ENCODE measurements around the gene TRPV4.
"Not testable (repeated sequence)": the region's sequence is repeated elsewhere in the genome, so short reads cannot be mapped to it uniquely, and the experiment has no call there.

TRPV4 gene

GRCh38 chr12:109858764-109859163, 25.6 kb upstream of the TRPV4 start:
- DNase-seq: no peak

- DNase-seq: no peak
These were observed 24.5 kb upstream of the TRPV4 start for GRCh38 chr12:109857715-109858114.

GRCh38 chr12:109855377-109855776, 22.2 kb upstream of the TRPV4 start:
- no peak for DNase-seq

- DNase-seq: not testable (repeated sequence)
These were observed 17.3 kb upstream of the TRPV4 start for GRCh38 chr12:109850518-109850917.

DNA sequence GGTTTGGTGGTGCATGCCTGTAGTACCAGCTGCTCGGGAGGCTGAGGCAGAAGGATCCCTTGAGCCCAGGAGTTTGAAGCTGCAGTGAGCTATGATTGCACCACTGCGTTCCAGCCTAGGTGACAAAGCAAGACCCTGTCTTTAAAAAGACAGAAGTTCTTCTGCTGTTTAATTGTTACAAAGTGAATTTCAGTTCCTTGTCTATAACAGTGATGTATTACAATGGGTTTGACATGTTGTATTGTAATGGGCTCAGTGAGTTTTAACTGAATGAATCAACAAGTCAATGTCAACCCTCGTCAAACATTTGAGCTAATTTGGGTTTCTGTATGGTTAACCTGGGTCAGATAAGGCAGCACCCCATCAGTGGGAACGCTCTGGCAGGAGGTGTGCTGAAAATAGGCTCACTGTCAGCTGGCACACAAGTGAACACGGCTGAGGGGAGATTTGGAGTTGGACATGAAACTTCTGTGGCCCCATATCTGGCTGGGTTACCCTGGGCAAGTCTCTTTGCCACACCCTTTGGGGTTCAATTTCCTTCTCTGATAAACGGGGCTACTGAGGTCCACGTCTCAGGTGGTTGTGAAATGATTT, 14.0 kb upstream of the TRPV4 start:
- DNase-seq: no peak

GRCh38 chr12:109845824-109846205, 12.6 kb upstream of the TRPV4 start:
- no peak for DNase-seq

GRCh38 chr12:109844983-109845823, 12.0 kb upstream of the TRPV4 start:
- DNase-seq: peak; percentile 58

DNA sequence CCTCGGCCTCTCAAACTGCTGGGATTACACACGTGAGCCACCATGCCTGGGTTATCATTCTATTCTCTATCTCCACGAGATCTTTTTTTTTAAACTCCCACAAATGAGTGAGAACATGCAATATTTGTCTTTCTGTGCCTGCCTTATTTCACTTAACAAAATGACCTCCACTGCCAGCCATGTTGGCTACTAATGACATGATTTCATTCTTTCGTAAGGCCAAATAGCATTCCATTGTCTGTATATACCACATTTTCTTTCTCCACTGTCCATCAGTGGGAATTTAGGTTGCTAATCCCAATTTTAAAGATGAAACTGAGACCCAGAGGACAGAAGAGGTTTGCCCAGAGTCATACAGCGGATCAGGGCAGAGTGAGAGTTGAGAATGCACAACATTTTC, 10.9 kb upstream of the TRPV4 start:
- DNase-seq: no peak

DNA sequence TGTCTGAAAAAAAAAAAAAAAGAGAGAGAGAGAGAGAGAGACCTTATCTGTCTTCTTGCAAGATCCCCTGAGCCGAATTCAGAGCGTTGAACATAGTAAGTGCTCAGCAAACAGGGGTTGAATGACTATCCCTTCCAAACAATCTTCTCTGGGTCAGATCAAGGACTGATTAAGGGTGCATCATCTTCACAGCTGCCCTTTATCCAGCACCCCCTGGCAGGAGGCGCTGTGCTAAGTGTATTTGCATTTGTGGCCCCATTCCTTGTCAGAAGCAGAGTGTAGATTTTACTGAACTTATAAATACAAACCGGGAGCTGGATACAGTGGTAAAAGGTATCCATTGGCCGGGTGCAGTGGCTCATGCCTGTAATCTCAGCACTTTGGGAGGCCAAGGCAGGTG, 8.8 kb upstream of the TRPV4 start:
- peak; percentile 6 for DNase-seq

DNA sequence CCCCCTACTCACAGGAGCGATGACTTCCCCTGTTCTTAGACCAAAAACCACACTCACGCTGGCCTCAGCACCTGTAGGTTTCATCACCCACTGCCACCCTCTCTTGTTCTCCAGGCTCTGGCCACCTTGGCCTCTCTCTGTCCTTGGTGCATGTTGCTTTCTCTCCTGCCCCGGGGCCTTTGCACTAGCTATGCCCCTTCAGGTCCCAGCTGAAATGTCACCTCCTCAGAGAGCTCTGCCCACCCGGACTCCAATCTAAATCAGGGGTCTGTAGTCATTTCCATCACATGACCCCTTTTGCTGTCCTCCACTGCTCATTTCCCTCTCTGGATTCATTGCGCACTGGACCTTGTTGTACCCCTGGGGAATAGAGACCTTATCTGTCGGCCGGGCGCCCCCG, 8.2 kb upstream of the TRPV4 start:
- DNase-seq: no peak

GRCh38 chr12:109840305-109841074, 7.3 kb upstream of the TRPV4 start:
- DNase-seq: no peak

- DNase-seq: no peak
These were observed 6.2 kb upstream of the TRPV4 start for GRCh38 chr12:109839444-109839843.

- peak; percentile 53 for DNase-seq
These were observed 3.7 kb upstream of the TRPV4 start for GRCh38 chr12:109836916-109837315.

GRCh38 chr12:109835827-109836226, 2.6 kb upstream of the TRPV4 start:
- DNase-seq: no peak

DNA sequence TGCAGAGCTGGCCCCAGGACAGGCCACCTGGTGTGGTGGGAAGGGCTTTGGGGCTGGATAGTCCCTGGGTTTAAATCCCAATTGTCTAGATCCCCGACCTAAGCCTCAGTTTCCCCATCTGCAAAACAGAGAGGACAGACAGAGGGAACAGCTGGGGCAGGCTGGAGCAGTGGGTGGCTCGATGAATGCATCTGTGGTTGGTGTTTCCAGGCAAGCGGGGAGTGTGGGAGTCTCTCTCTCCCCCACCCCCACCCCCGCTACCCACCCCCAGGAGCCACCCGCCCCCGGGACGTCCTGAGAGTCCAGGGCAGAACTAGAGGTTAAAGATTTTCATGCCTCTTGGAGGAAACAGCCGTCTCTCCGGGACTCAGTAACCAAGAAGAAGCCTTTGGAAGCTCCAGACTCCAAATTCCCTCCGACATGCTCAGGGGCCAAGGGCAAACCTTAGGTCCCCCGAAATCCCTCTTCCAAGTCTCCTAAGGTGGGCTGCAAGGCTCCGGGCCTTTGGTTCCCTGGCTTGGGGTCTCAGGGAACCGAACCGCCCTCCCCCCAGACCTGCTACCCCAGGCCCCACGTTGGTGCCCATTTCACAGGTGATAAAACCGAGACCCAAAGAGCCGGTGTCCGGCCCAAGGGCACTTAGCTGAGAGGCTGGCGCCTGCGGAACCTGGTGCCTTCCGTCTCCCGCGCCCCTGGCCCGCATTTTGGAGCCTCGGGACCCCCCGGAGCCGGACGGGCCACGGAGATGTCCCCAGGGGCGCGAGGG, 474 bp downstream of the TRPV4 start:
- no peak for DNase-seq

GRCh38 chr12:109831929-109832328, 1.3 kb downstream of the TRPV4 start:
- no peak for DNase-seq

GRCh38 chr12:109831365-109831764, 1.8 kb downstream of the TRPV4 start:
- no peak for DNase-seq

DNA sequence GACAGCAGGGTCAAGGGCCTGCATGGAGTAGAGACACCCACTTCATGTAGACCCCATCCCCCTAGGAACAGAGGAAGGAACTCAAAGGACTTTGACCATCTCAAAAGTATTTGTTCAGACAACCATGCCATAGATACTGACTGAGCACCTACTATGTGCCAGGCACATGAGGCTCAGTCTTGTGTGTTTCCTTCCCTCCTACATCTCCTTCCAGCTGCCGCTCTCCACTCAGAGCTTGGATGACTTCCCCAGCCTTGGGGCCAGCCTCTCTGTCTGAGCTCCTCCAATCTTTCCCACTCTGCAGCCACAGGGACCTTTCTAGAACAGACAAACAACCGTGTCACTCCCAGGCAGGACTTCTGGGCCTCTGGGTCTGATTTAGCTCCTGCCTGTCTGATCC, 2.5 kb downstream of the TRPV4 start:
- no peak for DNase-seq

- DNase-seq: no peak
These were observed 2.9 kb downstream of the TRPV4 start for GRCh38 chr12:109830267-109830666.

DNA sequence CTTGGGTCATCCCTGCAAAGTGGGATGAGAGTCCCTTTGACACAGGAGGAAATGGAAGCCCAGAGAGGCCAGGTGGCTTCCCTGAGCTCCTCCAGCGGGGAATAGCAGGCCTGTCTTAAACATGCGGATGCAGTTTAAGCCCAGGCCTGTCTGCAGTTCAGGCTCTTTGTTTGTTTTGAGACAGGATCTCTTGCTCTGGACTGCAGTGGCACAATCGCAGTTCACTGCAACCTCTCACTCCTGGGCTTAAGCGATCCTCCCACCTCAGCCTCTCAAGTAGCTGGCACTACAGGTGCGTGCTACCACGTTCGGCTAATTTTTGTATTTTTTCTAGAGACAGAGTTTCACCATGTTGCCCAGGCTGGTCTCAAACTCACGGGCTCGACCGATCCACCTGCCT, 3.5 kb downstream of the TRPV4 start:
- no peak for DNase-seq

GRCh38 chr12:109828754-109829511, 4.3 kb downstream of the TRPV4 start:
- no peak for DNase-seq

All from HCEC 1CT (cell line).